K562 (cell line): ENCODE data around the gene SLC1A2.

ENCODE experiments used
- FOXM1 ChIP-seq, 2 experiments: fragments of 450-650 bp in 1 of 2; sonication (generic) in 1 of 2; formaldehyde crosslinking in 1 of 2; IDR thresholded peaks; 2 replicates each; pipeline versions ENCODE4 v1.6.1 to v1.9.0; 2017 to 2022; ENCODE audit warnings: low read depth in 2 of 2, mild to moderate bottlenecking in 2 of 2, missing genetic modification reagents in 1 of 2, moderate library complexity in 1 of 2
- MYC ChIP-seq, 2 experiments: fragments of 250-450 bp in 1 of 2; sonication (Bioruptor Pico) in 1 of 2; IDR thresholded peaks; 2 replicates each; pipeline versions ENCODE4 v1.5.1 to v1.6.1; 2012 to 2021; ENCODE audit warnings: low read depth in 2 of 2, borderline replicate concordance in 1 of 2, improper control_type of control experiment in 1 of 2, low read length in 1 of 2, mild to moderate bottlenecking in 1 of 2, moderate library complexity in 1 of 2
- POLR2AphosphoS5 ChIP-seq: IDR thresholded peaks from 2 replicates; pipeline ENCODE4 v1.6.1; 2011; ENCODE audit warnings: mild to moderate bottlenecking, low read depth, low read length, moderate library complexity; ENCODE audit not compliant: control insufficient read depth, insufficient read depth
- TEAD1 ChIP-seq, 2 experiments: fragments of 450-650 bp in 1 of 2; sonication (generic) in 1 of 2; formaldehyde crosslinking; IDR thresholded peaks; 2 replicates each; pipeline versions ENCODE4 v1.4.0 to v1.8.0; 2020 to 2022; ENCODE audit warnings: mild to moderate bottlenecking in 2 of 2, missing genetic modification reagents in 1 of 2
- TF ChIP-seq, protein P1 (sequence below): sonication (generic); formaldehyde crosslinking; IDR thresholded peaks from 2 replicates; pipeline ENCODE4 v1.4.0; 2020; ENCODE audit warnings: mild to moderate bottlenecking, missing genetic modification reagents

DNA sequence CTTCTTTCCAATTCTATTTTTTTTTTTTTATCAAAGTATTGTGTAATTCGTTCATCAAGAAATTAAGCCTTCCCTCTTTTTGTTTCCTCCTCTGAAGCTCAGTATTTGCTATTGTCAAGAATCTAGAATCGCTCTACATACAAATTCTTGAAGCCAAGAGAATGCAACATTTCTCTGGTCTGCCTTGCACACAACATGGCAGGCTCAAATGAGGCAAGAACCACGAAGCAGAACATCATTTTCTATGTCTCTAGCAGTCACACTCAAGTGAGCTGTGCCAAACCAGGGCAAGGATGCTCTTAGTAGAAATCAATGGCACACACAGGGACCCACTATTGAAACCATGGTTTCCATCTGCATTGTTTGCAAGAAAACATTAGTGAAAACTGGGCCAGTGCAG is 46.7 kb upstream of the SLC1A2 start:
- TF ChIP-seq TEAD1 (CRISPR knock-in tag; IDR thresholded peaks at IDR 0.05) (no peak), MYC (IDR thresholded peaks at IDR 0.05; ENCODE audit: low read depth, low read length) (no peak), MYC (CRISPR knock-in tag; IDR thresholded peaks at IDR 0.05; ENCODE audit: borderline replicate concordance, low read depth) (no peak), POLR2AphosphoS5 (no peak), FOXM1 (IDR thresholded peaks at IDR 0.05; ENCODE audit: low read depth) (no peak), FOXM1 (CRISPR knock-in tag; IDR thresholded peaks at IDR 0.05; ENCODE audit: low read depth) (no peak)
- TF ChIP-seq, protein P1, sequence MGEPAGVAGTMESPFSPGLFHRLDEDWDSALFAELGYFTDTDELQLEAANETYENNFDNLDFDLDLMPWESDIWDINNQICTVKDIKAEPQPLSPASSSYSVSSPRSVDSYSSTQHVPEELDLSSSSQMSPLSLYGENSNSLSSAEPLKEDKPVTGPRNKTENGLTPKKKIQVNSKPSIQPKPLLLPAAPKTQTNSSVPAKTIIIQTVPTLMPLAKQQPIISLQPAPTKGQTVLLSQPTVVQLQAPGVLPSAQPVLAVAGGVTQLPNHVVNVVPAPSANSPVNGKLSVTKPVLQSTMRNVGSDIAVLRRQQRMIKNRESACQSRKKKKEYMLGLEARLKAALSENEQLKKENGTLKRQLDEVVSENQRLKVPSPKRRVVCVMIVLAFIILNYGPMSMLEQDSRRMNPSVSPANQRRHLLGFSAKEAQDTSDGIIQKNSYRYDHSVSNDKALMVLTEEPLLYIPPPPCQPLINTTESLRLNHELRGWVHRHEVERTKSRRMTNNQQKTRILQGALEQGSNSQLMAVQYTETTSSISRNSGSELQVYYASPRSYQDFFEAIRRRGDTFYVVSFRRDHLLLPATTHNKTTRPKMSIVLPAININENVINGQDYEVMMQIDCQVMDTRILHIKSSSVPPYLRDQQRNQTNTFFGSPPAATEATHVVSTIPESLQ (CRISPR knock-in tag): no peak
